Testis (tissue), 3 donors: ENCODE measurements around the gene FAM228B. TPM values are rescaled to one million over a fixed set of nuclear protein-coding genes. Genes with fewer than 3 reads are reported as not detected.

Experiments used
- DNase-seq: peaks from one replicate; pipeline ENCODE4 v3.0.0-alpha.2; 2019
- H3K27ac ChIP-seq, 2 donors: fragments of 200-600 bp; sonication (generic); one replicate each; pipeline ENCODE4 v1.5.1; 2019
- H3K27me3 ChIP-seq: fragments of 200-600 bp; sonication (generic); one replicate; pipeline ENCODE4 v1.5.1; 2019
- H3K36me3 ChIP-seq: fragments of 200-600 bp; sonication (generic); one replicate; pipeline ENCODE4 v1.5.1; 2017; ENCODE audit warnings: low read depth; ENCODE audit errors: missing control alignments
- H3K4me1 ChIP-seq: fragments of 200-600 bp; sonication (generic); one replicate; pipeline ENCODE4 v1.5.1; 2019
- H3K4me3 ChIP-seq, 2 donors: fragments of 200-600 bp; sonication (generic); one replicate each; pipeline ENCODE4 v1.5.1; 2017 to 2019
- H3K9me3 ChIP-seq: fragments of 200-600 bp; sonication (generic); one replicate; pipeline ENCODE4 v1.5.1; 2017
- POLR2A ChIP-seq: fragments of 450-650 bp; IDR thresholded peaks from one replicate; pipeline ENCODE4 v1.6.1; 2017; ENCODE audit warnings: antibody characterized with exemption, mild to moderate bottlenecking, moderate library complexity
- WGBS, 2 donors: methylation state at CpG; one replicate each; pipeline ENCODE4 v1.1.5; 2018; 5-methylcytosine and 5-hydroxymethylcytosine counted together
- intact Hi-C: fragments of 100-400 bp; cut with DNase I; formaldehyde crosslinking; loops from one replicate; pipeline ENCODE4 v1.15.1; 2023; ENCODE audit warnings: low total_unique reads
- polyA plus RNA-seq: library from polyadenylated mRNA; stranded (reverse); fragments of 350-450 nt; fragmentation: Illumina TruSeq; extraction: RNeasy Lipid Tissue Mini Kit (QIAGEN cat#74804); gene quantifications from one replicate; pipeline ENCODE4 v1.2.3, GENCODE V29; 2014; ENCODE audit warnings: low read depth, low replicate concordance; ENCODE audit not compliant: insufficient read depth
- total RNA-seq, 2 donors: library from RNA; depleted of rRNA; stranded (reverse); fragments of >200 nt; gene quantifications; one replicate each; pipeline ENCODE4 v1.2.3, GENCODE V29; 2016
- TF ChIP-seq, protein P1 (sequence below), 3 experiments: fragments of 450-650 bp in 2 of 3; fragments of 200-600 bp in 1 of 3; sonication (generic) in 1 of 3; IDR thresholded peaks; one replicate each; pipeline ENCODE4 v1.5.1; 2016 to 2019; ENCODE audit warnings: antibody characterized with exemption in 3 of 3, mild to moderate bottlenecking in 2 of 3, moderate library complexity in 1 of 3

The FAM228B gene
- total and polyA plus RNA-seq, 3 donors from 2014 or later = 45.3 to 56.2 (median 47.1) TPM

GRCh38 chr2:24182507-24182906, 59.2 kb downstream of the FAM228B start:
- Histone ChIP-seq H3K4me1 (peaks cover 12% of the 10 kb centered on the region), H3K27ac (no peak overlapping the region), H3K27me3 (no peaks in the 10 kb centered on the region), H3K36me3 (no peaks in the 10 kb centered on the region), H3K9me3 (no peaks in the 10 kb centered on the region), H3K4me3 (no peak overlapping the region)
- no peak for DNase-seq
- TF ChIP-seq, protein P1, sequence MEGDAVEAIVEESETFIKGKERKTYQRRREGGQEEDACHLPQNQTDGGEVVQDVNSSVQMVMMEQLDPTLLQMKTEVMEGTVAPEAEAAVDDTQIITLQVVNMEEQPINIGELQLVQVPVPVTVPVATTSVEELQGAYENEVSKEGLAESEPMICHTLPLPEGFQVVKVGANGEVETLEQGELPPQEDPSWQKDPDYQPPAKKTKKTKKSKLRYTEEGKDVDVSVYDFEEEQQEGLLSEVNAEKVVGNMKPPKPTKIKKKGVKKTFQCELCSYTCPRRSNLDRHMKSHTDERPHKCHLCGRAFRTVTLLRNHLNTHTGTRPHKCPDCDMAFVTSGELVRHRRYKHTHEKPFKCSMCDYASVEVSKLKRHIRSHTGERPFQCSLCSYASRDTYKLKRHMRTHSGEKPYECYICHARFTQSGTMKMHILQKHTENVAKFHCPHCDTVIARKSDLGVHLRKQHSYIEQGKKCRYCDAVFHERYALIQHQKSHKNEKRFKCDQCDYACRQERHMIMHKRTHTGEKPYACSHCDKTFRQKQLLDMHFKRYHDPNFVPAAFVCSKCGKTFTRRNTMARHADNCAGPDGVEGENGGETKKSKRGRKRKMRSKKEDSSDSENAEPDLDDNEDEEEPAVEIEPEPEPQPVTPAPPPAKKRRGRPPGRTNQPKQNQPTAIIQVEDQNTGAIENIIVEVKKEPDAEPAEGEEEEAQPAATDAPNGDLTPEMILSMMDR (IDR thresholded peaks at IDR 0.05) = no peak
- no peak for TF ChIP-seq POLR2A
- 83 to 87% methylated on average over 7 of the region's 7 CpGs for WGBS, 2 donors
- intact Hi-C loops = no loop called here

DNA sequence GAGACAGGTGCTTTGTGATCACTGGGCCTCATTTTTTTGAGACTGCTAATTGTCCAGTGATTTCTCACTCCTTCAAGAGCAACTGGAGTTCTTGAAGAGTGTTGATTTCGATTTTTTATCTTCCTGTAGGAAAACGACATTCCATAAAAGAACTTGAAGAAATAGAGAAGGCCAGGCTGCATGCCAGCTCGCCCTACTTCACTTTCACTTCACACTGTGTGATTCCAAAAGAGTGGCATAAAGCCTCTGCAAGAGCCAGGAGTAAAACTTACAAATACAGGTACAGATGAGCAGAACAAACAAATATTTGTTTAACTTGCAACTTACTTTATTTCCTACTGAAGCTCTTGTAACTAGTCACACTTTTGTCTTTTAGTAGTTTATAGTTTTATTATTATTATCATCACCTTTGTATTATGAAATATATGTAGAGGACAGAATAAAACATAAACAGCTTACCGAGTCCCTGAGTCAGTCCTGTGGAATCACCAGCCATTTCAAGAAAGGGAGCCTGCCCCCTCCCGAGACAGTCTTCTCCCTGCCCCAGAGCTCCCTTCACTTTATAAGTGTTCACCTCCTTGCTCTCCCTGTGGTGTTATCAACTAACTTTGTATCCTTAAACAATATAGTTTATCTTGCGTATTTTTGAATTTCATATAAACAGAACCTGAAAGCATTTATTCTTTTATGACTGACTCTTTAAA, 60.2 kb downstream of the FAM228B start:
- H3K36me3 ChIP-seq = no peaks in the 10 kb centered on the region
- H3K4me1 ChIP-seq = peaks cover 12% of the 10 kb centered on the region
- no peak overlapping the region for H3K27ac ChIP-seq
- intact Hi-C loops = no loop called here
- 53 to 54% methylated on average over 6 of the region's 6 CpGs for WGBS, 2 donors
- H3K9me3 ChIP-seq = no peaks in the 10 kb centered on the region
- no peak for TF ChIP-seq POLR2A
- TF ChIP-seq, protein P1 (IDR thresholded peaks at IDR 0.05) = no peak
- no peak overlapping the region for H3K4me3 ChIP-seq
- no peaks in the 10 kb centered on the region for H3K27me3 ChIP-seq
- peak; percentile 43 for DNase-seq

DNA sequence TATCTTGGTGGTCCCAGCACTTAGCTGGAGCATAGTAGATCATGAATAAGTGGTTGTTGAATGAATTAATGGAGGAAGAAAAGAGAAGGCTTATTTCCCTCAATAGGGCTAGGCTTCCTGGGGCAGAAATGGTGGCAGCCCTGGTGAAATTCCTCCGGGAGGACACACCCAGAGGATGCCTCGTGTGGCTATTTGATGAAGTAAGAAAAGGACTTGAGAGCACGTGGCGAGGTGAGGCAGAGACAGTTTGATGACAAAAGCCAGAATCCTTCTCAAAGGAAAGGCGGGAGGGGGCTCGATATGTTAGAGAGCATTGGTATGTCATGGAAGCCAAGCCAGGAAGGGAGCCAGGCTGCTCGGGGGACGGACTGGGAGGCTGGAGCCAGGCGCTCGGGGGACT, 66.3 kb downstream of the FAM228B start:
- no peaks in the 10 kb centered on the region for H3K36me3 ChIP-seq
- intact Hi-C loops = no loop called here
- no peak for DNase-seq
- no peaks in the 10 kb centered on the region for H3K4me1 ChIP-seq
- WGBS, 2 donors = 87 to 91% methylated on average over 10 of the region's 10 CpGs
- H3K27ac ChIP-seq = no peak overlapping the region
- no peaks in the 10 kb centered on the region for H3K27me3 ChIP-seq
- no peaks in the 10 kb centered on the region for H3K9me3 ChIP-seq
- no peak overlapping the region for H3K4me3 ChIP-seq
- TF ChIP-seq, protein P1 (IDR thresholded peaks at IDR 0.05) = no peak
- no peak for TF ChIP-seq POLR2A

DNA sequence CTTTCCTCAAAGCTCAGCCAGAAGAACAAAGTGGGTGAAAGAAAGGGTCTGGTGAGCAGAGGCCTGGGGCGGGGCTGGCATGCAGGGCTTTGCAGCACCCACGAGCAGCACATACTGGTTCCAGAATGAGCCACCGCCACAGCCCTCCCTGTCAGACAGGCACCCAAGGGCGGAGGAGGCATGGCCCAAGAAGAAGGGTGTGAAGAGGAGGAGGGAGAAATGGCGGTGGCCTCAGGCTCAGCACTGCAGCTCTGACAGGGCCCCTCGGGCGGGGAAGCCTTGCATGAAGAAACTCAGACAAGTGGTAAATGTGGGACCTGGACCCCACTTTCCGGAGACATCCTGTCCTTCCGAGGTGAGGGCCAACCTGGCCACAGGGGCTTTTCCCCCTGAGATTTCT, 67.2 kb downstream of the FAM228B start:
- intact Hi-C loops = no loop called here
- DNase-seq = no peak
- Histone ChIP-seq H3K27me3 (no peaks in the 10 kb centered on the region), H3K4me1 (no peaks in the 10 kb centered on the region), H3K27ac (no peak overlapping the region), H3K9me3 (no peaks in the 10 kb centered on the region), H3K36me3 (no peaks in the 10 kb centered on the region), H3K4me3 (no peak overlapping the region)
- TF ChIP-seq, protein P1 (IDR thresholded peaks at IDR 0.05) = no peak
- TF ChIP-seq POLR2A = no peak
- WGBS, 2 donors = 85 to 95% methylated on average over 6 to 9 of the region's 9 CpGs

DNA sequence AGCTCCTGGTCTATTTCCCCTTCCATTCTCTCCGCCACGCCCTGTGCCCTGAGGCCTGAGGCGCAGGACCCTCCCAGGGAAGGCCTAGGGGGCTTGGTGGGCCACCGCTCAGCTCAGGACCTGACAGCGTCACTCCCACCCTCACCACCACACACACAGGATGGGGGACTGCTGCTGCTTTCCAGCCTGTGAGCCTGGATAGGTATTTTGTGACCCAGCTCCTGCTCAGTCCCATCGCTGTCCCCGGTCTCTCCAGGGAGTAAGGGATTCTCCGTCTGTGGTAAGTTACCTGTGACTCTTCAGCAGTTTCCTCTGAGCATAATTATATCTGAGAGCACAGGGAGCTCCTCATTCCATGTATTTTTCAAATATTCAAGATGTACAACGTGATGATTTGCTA, 67.9 kb downstream of the FAM228B start:
- Histone ChIP-seq H3K27me3 (no peaks in the 10 kb centered on the region), H3K9me3 (no peaks in the 10 kb centered on the region), H3K4me3 (no peak overlapping the region), H3K4me1 (no peaks in the 10 kb centered on the region), H3K27ac (no peak overlapping the region), H3K36me3 (no peaks in the 10 kb centered on the region)
- 93 to 95% methylated on average over 7 to 9 of the region's 9 CpGs for WGBS, 2 donors
- intact Hi-C loops = no loop called here
- TF ChIP-seq, protein P1 (IDR thresholded peaks at IDR 0.05) = no peak
- TF ChIP-seq POLR2A = no peak
- no peak for DNase-seq
